Ramos (cell line): Measurements from ENCODE around the gene EEF1G.

Source experiments
- in situ Hi-C: fragments of 300-500 bp; cut with MboI; formaldehyde crosslinking; loops from one replicate; pipeline ENCODE4 v1.14.3; 2022; ENCODE audit warnings: low sequenced_read_pairs; ENCODE audit not compliant: unreplicated experiment

EEF1G gene, protein sequence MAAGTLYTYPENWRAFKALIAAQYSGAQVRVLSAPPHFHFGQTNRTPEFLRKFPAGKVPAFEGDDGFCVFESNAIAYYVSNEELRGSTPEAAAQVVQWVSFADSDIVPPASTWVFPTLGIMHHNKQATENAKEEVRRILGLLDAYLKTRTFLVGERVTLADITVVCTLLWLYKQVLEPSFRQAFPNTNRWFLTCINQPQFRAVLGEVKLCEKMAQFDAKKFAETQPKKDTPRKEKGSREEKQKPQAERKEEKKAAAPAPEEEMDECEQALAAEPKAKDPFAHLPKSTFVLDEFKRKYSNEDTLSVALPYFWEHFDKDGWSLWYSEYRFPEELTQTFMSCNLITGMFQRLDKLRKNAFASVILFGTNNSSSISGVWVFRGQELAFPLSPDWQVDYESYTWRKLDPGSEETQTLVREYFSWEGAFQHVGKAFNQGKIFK

DNA sequence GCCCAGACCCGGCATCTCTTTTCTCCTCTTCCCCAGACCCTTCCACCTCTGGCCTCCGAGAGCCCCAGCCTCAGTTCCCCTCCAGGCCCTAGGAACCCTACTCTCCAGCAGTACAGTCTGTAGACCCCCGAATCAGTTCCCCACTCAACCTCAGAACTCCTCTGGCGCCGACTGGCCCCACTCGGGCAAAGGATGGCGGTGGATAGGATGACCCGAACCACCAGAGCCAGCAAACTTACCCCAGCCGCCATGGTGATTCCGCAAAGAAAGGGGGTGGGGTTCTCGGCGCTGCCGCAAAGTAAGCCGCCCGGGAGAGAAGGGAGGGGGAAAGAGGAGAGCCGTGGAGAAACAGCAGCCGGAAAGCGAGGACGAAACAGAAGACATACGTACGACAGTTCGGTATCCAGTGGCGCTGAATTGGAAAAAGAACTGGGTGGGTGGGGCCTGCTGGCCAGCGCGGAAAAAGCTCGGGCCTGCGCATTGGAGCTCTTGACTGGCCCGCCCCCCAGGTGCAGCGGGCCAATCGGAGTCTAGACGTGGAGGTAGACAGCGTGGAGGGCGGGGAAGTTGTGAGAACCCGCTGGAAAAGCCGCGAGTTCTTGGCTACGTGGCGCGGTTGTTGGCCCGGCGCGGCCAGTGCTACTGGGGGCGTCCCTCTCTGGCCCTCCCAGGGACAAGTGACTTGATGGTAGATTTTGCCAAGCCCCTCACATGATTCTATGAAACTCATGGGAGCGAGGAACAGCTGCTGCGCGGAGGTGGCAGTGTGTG lies at the start of gene EEF1G:
EEF1G (minus strand) TSS at position 300 of the 771 bp plus-strand sequence; CDS start at position 251, 49 bp downstream.
- in situ Hi-C loops, result no loop called here

GRCh38 chr11:62622476-62623089 lies 48.9 kb upstream of the EEF1G start:
- in situ Hi-C loops, result loop anchor here (25.0 kb wide), 1 partner anchor 1615 kb away; the partner anchor contains the start of genes DNAJC4, FKBP2, NUDT22 and PPP1R14B

- in situ Hi-C loops, result loop anchor here (25.0 kb wide), 1 partner anchor 1615 kb away; the partner anchor contains the start of genes DNAJC4, FKBP2, NUDT22 and PPP1R14B
These were observed 48.1 kb upstream of the EEF1G start, which contains the start of gene B3GAT3 for GRCh38 chr11:62621567-62622470. Gene B3GAT3 (minus strand): TSS chr11:62621986. CDS start chr11:62621947, 39 bp downstream.

GRCh38 chr11:62621027-62621566 lies 47.4 kb upstream of the EEF1G start:
- in situ Hi-C loops, result loop anchor here (25.0 kb wide), 1 partner anchor 1616 kb away; the partner anchor contains the start of genes DNAJC4, FKBP2, NUDT22 and PPP1R14B

DNA sequence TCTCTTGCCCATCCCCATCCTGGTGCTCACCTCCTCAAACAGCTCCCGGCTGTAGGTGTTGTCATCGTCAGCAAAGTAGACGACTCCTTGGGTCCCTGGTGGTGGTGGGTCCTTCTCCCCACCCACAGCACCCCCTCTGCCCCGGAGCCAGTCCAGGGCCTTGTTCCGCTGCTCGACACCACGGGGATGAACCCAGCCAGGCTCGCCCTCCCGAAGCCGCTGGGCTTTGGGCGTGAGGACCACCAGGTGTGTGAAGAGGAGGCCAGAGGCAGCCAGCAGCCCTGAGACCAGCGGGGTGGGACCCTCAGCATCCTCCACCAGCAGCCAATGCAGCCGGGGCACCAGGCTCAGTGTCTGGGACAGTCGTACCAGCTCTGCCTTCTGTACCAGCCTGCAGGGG lies 43.3 kb upstream of the EEF1G start:
- in situ Hi-C loops, result loop anchor here (25.0 kb wide), 1 partner anchor 1620 kb away; the partner anchor contains the start of genes DNAJC4, FKBP2, NUDT22 and PPP1R14B

DNA sequence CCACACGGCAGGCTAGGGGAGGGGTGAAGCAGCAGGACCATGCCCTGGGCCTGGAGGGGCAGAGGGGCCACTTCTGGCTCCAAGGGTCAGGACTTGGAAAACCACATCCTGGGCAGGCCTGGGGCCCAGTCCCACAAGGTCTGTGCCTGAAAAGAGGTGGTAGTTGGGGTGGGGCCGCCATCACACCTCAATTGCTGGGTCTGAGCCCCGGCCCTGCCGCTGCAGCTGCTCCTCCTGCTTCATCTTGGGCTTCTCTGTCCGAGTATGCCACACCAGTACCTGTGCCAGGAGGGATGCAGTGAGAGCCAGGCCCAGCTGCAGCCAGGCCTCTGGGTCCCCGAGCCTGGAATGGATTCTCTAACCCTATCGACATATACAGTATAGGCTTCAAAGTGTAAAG lies 41.8 kb upstream of the EEF1G start:
- in situ Hi-C loops, result loop anchor here (25.0 kb wide), 1 partner anchor 1622 kb away; the partner anchor contains the start of genes DNAJC4, FKBP2, NUDT22 and PPP1R14B

- in situ Hi-C loops, result loop anchor here (25.0 kb wide), 1 partner anchor 1623 kb away; the partner anchor contains the start of genes DNAJC4, FKBP2, NUDT22 and PPP1R14B
These were observed 40.6 kb upstream of the EEF1G start for GRCh38 chr11:62614275-62614674.

- in situ Hi-C loops, result loop anchor here (25.0 kb wide), 1 partner anchor 1624 kb away; the partner anchor contains the start of genes DNAJC4, FKBP2, NUDT22 and PPP1R14B
These were observed 39.6 kb upstream of the EEF1G start for GRCh38 chr11:62613291-62613778.

- in situ Hi-C loops, result loop anchor here (25.0 kb wide), 1 partner anchor 1625 kb away; the partner anchor contains the start of genes DNAJC4, FKBP2, NUDT22 and PPP1R14B
These were observed 38.9 kb upstream of the EEF1G start, which contains the start of the genes EML3 and ROM1 for GRCh38 chr11:62612366-62613290. Gene EML3 (minus strand): TSS chr11:62612775. CDS start chr11:62612457, 318 bp downstream. Gene ROM1 (plus strand): TSS chr11:62613257. CDS start chr11:62613282, 25 bp downstream.

- in situ Hi-C loops, result loop anchor here (25.0 kb wide), 1 partner anchor 1625 kb away; the partner anchor contains the start of genes DNAJC4, FKBP2, NUDT22 and PPP1R14B
These were observed 38.1 kb upstream of the EEF1G start for GRCh38 chr11:62611705-62612365.

DNA sequence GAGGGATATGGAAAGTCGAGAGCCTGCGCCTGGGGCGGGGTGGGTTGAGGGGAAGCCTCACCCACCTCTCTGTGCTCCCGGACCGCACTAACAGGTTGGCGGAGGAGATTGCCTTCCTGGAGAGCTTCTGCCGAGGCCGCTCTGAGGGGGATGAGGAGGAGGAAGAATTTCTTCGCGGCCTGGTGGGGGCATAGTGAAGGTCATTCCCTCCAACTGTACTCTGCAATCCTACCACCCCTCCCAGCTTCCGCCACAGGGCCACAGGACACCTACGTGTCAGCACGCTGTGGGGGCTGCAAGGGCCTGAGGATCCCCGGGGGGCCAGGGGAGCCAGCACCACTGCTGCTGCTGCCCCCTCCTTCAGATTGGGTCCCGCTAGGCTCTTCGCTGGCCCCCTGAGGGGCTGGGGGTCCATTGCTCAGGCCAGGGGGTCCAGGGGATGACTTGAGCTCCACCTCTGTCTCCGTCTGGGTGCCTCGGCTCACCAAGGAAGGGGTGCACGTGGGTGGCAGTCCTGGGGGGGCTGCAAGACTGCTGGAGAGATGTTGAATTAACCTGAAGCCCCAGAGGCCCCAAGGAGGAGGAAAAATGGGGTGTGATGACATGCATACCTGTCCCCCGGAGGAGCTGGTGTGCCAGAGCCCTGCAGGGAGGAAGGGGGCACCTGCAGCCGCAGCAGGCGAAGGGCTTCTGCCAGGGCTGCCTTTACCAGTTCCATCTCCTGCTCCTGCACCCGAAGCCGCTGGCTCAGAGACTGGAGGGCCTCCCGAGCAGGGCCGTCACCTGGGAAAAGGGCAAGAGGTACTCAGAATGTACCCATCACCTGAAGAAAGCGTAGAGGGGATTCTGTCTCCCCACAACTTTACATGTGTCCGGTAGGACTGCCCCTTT lies 37.4 kb upstream of the EEF1G start:
- in situ Hi-C loops, result loop anchor here (25.0 kb wide), 1 partner anchor 1626 kb away; the partner anchor contains the start of genes DNAJC4, FKBP2, NUDT22 and PPP1R14B

- in situ Hi-C loops, result loop anchor here (25.0 kb wide), 1 partner anchor 1627 kb away; the partner anchor contains the start of genes DNAJC4, FKBP2, NUDT22 and PPP1R14B
These were observed 36.7 kb upstream of the EEF1G start for GRCh38 chr11:62610403-62610802.

GRCh38 chr11:62608776-62609175 lies 35.1 kb upstream of the EEF1G start:
- in situ Hi-C loops, result loop anchor here (25.0 kb wide), 1 partner anchor 1629 kb away; the partner anchor contains the start of genes DNAJC4, FKBP2, NUDT22 and PPP1R14B

- in situ Hi-C loops, result loop anchor here (25.0 kb wide), 1 partner anchor 1630 kb away; the partner anchor contains the start of genes DNAJC4, FKBP2, NUDT22 and PPP1R14B
These were observed 34.0 kb upstream of the EEF1G start for GRCh38 chr11:62607714-62608113.

GRCh38 chr11:62605902-62606301 lies 32.2 kb upstream of the EEF1G start:
- in situ Hi-C loops, result loop anchor here (25.0 kb wide), 1 partner anchor 1631 kb away; the partner anchor contains the start of genes DNAJC4, FKBP2, NUDT22 and PPP1R14B
